OCI-LY7 (cell line): ENCODE measurements around the gene C9orf72.

Experiments
- EZH2phosphoT487 ChIP-seq: fragments of 200-600 bp; sonication (generic); IDR thresholded peaks from 2 replicates; pipeline ENCODE4 v1.6.1; 2018; ENCODE audit warnings: low read depth, borderline replicate concordance, mild to moderate bottlenecking, mixed run types, antibody characterized with exemption, low read length, moderate library complexity, mixed read lengths
- TF ChIP-seq, protein P1 (sequence below): fragments of 200-600 bp; sonication (generic); conservative IDR thresholded peaks from 2 replicates; pipeline ENCODE4 v1.5.1; 2014; ENCODE audit warnings: mild to moderate bottlenecking, antibody characterized with exemption, low read length, moderate library complexity, mixed read lengths

DNA sequence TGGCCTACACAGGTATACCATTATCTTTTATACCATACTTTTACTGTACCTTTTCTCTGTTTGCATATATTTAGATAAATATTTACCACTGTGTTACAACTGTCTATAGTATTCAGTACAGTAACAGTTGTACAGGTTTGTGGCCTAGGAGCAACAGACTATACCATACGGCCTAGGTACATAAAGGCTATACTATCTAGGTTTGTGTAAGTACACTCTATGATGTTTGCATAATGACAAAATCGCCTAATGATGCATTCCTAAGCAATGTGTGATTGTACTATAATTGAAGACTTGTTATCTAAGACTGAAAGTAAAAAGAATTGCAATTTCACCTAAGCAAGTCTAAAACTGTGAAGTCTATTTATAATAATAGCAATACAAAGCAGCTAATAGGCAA is 3.9 kb downstream of the C9orf72 start:
- TF ChIP-seq, protein P1, sequence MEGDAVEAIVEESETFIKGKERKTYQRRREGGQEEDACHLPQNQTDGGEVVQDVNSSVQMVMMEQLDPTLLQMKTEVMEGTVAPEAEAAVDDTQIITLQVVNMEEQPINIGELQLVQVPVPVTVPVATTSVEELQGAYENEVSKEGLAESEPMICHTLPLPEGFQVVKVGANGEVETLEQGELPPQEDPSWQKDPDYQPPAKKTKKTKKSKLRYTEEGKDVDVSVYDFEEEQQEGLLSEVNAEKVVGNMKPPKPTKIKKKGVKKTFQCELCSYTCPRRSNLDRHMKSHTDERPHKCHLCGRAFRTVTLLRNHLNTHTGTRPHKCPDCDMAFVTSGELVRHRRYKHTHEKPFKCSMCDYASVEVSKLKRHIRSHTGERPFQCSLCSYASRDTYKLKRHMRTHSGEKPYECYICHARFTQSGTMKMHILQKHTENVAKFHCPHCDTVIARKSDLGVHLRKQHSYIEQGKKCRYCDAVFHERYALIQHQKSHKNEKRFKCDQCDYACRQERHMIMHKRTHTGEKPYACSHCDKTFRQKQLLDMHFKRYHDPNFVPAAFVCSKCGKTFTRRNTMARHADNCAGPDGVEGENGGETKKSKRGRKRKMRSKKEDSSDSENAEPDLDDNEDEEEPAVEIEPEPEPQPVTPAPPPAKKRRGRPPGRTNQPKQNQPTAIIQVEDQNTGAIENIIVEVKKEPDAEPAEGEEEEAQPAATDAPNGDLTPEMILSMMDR: no peak
- no peak for TF ChIP-seq EZH2phosphoT487
